GM13977 (cell line): ENCODE measurements around the gene SLC5A10.

ENCODE experiments used
- DNase-seq: peaks from one replicate; pipeline ENCODE4 v3.0.0; 2012; ENCODE audit warnings: low spot score
- in situ Hi-C: fragments of 300-500 bp; cut with MboI; formaldehyde crosslinking; loops from one replicate; pipeline ENCODE4 v1.12.0; 2022; ENCODE audit warnings: low sequenced_read_pairs, low pct_unique_long_range_greater_than_20kb, mixed read lengths, inconsistent platforms; ENCODE audit not compliant: unreplicated experiment
- TF ChIP-seq, protein P1 (sequence below): IDR thresholded peaks from 2 replicates; pipeline ENCODE4 v1.5.1; 2012; ENCODE audit warnings: mild to moderate bottlenecking, control low read depth; ENCODE audit not compliant: insufficient read depth; ENCODE audit errors: extremely low read depth, missing control alignments

Gene SLC5A10

DNA sequence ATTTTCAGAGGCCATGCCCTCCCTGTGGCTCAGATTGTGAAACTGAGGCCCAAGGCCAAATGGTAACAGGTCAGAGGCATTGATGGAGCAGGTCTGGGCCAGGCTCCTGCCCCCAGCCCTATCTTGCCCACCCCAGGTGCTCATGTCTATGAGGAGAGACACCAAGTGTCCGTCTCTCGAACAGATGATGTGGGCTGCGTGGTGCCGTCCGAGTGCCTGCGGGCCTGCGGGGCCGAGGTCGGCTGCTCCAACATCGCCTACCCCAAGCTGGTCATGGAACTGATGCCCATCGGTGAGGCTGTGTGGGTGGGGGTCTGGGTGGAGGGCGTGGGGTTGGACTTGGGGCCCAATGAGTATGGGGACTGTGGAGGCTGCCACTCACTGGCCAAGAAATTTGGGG is 61.3 kb downstream of the SLC5A10 start:
- TF ChIP-seq, protein P1, sequence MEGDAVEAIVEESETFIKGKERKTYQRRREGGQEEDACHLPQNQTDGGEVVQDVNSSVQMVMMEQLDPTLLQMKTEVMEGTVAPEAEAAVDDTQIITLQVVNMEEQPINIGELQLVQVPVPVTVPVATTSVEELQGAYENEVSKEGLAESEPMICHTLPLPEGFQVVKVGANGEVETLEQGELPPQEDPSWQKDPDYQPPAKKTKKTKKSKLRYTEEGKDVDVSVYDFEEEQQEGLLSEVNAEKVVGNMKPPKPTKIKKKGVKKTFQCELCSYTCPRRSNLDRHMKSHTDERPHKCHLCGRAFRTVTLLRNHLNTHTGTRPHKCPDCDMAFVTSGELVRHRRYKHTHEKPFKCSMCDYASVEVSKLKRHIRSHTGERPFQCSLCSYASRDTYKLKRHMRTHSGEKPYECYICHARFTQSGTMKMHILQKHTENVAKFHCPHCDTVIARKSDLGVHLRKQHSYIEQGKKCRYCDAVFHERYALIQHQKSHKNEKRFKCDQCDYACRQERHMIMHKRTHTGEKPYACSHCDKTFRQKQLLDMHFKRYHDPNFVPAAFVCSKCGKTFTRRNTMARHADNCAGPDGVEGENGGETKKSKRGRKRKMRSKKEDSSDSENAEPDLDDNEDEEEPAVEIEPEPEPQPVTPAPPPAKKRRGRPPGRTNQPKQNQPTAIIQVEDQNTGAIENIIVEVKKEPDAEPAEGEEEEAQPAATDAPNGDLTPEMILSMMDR: no peak
- in situ Hi-C loops: loop anchor here (25.0 kb wide), 1 partner anchor 201 kb away; no protein-coding TSS in a partner anchor
- DNase-seq: no peak

DNA sequence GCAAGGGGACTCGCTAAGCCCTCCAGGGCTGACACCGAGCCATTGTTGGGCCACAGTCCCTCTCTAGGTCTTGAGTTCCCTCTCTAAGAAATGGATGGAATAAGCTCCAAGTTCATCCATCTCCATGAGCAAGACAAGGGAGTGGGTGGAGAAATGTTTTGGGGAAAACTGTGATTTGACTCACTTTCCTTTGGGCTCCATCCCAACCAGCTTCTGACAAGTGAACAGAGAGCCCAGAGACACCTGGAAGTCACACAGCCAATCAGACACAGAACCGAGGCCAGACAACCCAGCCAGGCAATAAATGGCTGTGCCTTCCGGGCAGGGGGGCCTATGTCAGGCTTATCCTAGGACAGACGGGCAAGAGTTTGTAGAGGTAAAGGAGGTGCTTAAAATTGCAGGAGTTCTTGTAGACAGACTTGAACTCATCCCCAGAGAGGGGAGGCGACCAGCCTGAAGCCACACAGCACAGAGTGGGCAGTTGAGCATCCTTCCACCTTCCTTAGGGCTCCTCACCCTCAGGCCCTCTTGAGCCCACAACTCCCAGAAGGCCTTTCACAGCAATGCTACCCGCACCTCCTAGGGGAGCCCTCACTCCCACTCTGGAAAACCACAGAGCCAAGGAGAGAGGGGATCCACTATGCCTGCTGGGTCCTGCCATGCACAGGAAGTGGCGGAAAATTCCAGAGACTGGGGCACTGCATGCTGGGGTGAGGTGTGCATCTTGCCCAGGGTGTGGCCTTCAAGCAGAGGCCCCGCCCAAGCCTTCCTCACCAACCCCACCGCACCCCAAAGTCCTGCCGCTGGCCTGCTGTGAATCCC is 62.1 kb downstream of the SLC5A10 start:
- DNase-seq: no peak
- TF ChIP-seq, protein P1: no peak
- in situ Hi-C loops: loop anchor here (25.0 kb wide), 1 partner anchor 202 kb away; no protein-coding TSS in a partner anchor

DNA sequence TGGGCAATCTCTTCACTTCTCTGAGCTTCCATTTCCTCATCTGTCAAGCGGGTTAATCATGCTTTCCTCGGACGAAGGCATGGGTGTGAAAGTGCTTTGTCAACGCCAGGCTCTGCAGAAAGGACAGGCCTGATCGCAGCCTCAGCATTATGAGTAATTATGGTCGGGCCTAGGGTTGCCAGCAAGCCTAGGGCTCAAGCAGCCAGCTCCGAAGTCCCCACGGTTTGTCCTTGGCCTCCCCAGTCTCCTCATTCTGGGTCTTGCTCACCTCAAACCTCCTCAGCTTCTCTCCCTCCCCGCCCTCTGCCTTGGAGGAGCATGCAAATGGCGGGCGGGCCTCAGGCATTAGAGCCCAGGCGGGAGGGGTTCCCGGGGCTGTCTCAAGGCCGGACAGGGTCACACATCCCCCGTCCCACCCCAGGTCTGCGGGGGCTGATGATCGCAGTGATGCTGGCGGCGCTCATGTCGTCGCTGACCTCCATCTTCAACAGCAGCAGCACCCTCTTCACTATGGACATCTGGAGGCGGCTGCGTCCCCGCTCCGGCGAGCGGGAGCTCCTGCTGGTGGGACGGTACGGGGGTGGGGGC is 62.8 kb downstream of the SLC5A10 start:
- DNase-seq: no peak
- in situ Hi-C loops: loop anchor here (25.0 kb wide), 1 partner anchor 202 kb away; no protein-coding TSS in a partner anchor
- TF ChIP-seq, protein P1: no peak

DNA sequence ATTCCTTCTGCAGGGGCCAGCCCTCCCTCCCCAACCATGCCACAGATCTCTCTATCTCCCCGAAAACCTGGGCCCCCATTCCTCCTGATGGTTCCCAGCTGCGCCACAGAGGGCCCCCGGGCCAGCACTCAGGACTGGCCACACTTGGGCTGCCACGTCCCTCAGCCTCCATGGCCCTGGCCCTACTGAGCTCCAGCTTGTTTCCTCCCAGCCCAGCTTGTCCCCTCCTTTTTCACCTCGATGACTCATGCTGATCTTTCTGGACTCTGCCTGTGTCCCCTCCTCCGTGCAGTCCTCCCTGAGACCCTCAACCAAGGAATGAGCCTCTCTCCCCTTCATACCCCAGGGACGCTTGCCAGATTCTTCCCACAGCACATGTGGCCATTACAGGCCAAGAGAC is 63.5 kb downstream of the SLC5A10 start:
- in situ Hi-C loops: loop anchor here (25.0 kb wide), 1 partner anchor 203 kb away; no protein-coding TSS in a partner anchor
- TF ChIP-seq, protein P1: no peak
- no peak for DNase-seq

DNA sequence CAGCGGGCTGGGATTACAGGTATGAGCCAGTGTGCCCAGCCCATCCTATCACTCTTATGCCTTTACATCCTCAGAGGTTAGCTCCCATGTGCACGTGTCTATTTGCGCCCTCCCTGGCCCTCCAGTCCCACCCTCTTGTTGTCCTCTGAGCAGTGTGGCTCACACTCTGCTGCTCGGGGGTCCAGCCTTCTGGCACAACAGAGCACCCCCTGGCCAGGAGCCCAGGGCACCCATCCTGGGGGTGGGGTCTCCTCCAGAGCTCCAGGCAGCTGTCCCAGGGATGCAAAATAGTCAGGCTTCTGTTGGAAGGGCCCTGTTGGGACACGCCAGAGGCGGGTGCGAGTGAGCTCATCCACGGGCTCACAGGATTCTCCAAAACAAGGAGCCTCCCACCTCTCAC is 64.3 kb downstream of the SLC5A10 start:
- TF ChIP-seq, protein P1: no peak
- DNase-seq: no peak
- in situ Hi-C loops: loop anchor here (25.0 kb wide), 1 partner anchor 204 kb away; no protein-coding TSS in a partner anchor

DNA sequence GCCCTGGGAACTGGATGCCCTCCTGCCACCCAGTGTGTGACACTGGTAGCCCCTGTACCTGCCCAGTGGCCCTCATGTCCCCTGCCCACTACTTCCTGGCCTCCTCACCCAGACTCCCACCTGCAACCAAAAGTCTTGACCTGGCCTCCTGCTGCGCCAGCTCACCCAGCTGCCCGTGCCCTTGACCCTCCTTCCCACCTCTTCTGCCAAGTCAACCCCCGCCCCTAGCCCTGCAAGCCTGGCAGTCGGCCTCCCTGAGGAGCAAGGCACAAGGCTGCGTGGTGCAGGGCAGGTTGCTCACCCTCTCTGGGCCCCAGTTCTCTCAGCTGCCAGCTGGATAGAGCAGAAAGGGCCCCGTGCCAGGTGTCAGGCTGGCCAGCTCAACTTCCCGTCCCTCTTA is 64.9 kb downstream of the SLC5A10 start:
- in situ Hi-C loops: loop anchor here (25.0 kb wide), 1 partner anchor 205 kb away; no protein-coding TSS in a partner anchor
- DNase-seq: no peak
- TF ChIP-seq, protein P1: no peak
